Upper lobe of left lung (tissue), 4 donors: ENCODE results near the gene GRIA3.

Experiments
- EP300 ChIP-seq, 4 donors: sonication (generic); formaldehyde crosslinking; IDR thresholded peaks; one replicate each; pipeline ENCODE4 v1.5.1; 2017; ENCODE audit warnings: antibody characterized with exemption in 4 of 4, control low read depth in 2 of 4
- POLR2A ChIP-seq, 4 donors: fragments of 450-650 bp; IDR thresholded peaks; one replicate each; pipeline ENCODE4 v1.5.1; 2016 to 2017; ENCODE audit warnings: antibody characterized with exemption in 4 of 4, mild to moderate bottlenecking in 2 of 4
- POLR2AphosphoS5 ChIP-seq, 2 donors: sonication (generic); formaldehyde crosslinking; IDR thresholded peaks; one replicate each; pipeline ENCODE4 v1.5.1; 2017; ENCODE audit warnings: antibody characterized with exemption in 2 of 2
- TF ChIP-seq, protein P1 (sequence below), 6 experiments: fragments of 450-650 bp in 4 of 6; fragments of 200-600 bp in 2 of 6; sonication (generic) in 2 of 6; IDR thresholded peaks; one replicate each; pipeline ENCODE4 v1.5.1; 2016 to 2019; ENCODE audit warnings: antibody characterized with exemption in 6 of 6

DNA sequence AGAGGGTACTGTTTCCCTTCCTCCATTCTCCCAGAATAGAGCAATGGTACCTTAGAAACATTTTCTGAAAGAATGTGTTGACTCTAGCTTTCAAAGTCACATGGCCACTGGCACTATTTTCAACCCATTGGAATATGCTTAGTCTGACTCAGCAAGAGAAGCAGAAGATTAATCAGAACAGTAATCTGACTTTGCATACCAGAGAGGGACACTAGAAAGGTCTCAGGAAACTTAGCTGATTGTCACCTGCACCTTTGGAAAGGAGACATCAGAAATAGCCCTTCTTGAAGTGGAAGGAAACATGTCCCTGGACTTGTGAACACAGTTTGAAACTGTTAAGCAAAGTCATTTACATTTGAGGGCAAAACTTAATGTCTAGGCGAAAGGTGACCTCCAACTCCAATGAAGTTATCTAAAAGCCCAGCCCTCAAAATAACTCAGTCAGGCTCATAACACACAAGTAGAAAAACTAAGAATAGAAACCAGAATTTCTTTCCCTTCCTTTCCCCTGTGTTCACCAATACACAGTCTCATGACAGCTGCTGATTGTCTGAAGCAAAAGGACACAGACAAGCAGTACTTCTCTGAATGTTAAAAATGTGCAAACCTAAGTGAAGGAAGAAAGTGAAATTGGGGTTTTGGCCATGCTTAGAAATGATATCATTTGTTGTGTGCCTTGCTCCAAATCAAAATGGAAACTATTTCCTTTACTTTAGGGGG, 270.8 kb downstream of the GRIA3 start:
- TF ChIP-seq, protein P1, sequence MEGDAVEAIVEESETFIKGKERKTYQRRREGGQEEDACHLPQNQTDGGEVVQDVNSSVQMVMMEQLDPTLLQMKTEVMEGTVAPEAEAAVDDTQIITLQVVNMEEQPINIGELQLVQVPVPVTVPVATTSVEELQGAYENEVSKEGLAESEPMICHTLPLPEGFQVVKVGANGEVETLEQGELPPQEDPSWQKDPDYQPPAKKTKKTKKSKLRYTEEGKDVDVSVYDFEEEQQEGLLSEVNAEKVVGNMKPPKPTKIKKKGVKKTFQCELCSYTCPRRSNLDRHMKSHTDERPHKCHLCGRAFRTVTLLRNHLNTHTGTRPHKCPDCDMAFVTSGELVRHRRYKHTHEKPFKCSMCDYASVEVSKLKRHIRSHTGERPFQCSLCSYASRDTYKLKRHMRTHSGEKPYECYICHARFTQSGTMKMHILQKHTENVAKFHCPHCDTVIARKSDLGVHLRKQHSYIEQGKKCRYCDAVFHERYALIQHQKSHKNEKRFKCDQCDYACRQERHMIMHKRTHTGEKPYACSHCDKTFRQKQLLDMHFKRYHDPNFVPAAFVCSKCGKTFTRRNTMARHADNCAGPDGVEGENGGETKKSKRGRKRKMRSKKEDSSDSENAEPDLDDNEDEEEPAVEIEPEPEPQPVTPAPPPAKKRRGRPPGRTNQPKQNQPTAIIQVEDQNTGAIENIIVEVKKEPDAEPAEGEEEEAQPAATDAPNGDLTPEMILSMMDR (IDR thresholded peaks at IDR 0.05) = no peak
- TF ChIP-seq POLR2A (IDR thresholded peaks at IDR 0.05) (no peak), POLR2AphosphoS5 (IDR thresholded peaks at IDR 0.05) (no peak), EP300 (IDR thresholded peaks at IDR 0.05) (no peak)
